ENCODE measurements around the gene TCP11L2. TPM values are rescaled to one million over a fixed set of nuclear protein-coding genes. Genes with fewer than 3 reads are reported as not detected.
"Not testable (repeated sequence)": the region's sequence is repeated elsewhere in the genome, so short reads cannot be mapped to it uniquely, and the experiment has no call there.

TCP11L2 gene
- total RNA-seq, 4 donors from 2014 or later: 35.4 to 59.8 (median 41.5) TPM

DNA sequence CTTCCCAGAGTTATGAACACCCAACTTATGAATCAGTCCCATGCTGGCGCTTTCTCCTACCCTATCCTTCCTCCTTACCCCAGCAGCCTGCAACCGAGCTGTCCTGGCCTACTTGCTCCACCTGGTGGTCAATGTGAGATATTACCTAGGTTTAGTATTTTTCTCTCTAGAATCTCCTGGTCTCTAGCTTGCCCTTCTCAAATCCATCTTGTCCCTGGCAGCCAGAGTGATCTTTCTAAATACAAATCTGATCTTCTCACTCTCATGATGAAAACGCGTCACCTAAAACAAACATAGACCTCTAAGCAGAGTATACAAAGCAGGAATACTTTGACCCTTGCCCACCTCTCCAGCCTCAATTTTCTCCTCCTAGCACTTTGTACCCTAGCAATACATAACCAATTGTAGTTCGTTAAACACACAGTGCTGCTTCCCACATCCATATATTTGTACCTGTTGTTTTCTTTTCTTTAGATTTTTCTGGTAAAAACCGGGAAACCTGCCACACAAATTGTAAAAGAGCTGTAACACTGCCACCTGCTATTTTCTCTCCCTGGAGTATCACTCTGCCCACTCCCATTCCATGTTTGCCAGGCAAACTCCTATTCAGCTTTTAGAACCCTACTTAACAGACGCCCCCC is 20.0 kb upstream of the TCP11L2 start:
- H3K9me3 ChIP-seq: peaks cover 0 to 12% (median 0%) of the 10 kb centered on the region in 3 donors
- no peak overlapping the region for H3K27ac ChIP-seq
- no peak overlapping the region for H3K4me3 ChIP-seq
- ATAC-seq: peak; percentile 48
- H3K27me3 ChIP-seq: no peaks in the 10 kb centered on the region
- no peaks in the 10 kb centered on the region for H3K36me3 ChIP-seq
- WGBS, 2 donors (ENCODE audit: low coverage in 1 of 2): 24 to 28% methylated on average over 6 to 7 of the region's 7 CpGs
- no peaks in the 10 kb centered on the region for H3K4me1 ChIP-seq
- TF ChIP-seq POLR2A (IDR thresholded peaks at IDR 0.05) (no peak), POLR2AphosphoS5 (IDR thresholded peaks at IDR 0.05) (no peak), EP300 (IDR thresholded peaks at IDR 0.05) (no peak)
- TF ChIP-seq, protein P1, sequence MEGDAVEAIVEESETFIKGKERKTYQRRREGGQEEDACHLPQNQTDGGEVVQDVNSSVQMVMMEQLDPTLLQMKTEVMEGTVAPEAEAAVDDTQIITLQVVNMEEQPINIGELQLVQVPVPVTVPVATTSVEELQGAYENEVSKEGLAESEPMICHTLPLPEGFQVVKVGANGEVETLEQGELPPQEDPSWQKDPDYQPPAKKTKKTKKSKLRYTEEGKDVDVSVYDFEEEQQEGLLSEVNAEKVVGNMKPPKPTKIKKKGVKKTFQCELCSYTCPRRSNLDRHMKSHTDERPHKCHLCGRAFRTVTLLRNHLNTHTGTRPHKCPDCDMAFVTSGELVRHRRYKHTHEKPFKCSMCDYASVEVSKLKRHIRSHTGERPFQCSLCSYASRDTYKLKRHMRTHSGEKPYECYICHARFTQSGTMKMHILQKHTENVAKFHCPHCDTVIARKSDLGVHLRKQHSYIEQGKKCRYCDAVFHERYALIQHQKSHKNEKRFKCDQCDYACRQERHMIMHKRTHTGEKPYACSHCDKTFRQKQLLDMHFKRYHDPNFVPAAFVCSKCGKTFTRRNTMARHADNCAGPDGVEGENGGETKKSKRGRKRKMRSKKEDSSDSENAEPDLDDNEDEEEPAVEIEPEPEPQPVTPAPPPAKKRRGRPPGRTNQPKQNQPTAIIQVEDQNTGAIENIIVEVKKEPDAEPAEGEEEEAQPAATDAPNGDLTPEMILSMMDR (IDR thresholded peaks at IDR 0.05): peak; percentile 47 to 71 (median 60)

DNA sequence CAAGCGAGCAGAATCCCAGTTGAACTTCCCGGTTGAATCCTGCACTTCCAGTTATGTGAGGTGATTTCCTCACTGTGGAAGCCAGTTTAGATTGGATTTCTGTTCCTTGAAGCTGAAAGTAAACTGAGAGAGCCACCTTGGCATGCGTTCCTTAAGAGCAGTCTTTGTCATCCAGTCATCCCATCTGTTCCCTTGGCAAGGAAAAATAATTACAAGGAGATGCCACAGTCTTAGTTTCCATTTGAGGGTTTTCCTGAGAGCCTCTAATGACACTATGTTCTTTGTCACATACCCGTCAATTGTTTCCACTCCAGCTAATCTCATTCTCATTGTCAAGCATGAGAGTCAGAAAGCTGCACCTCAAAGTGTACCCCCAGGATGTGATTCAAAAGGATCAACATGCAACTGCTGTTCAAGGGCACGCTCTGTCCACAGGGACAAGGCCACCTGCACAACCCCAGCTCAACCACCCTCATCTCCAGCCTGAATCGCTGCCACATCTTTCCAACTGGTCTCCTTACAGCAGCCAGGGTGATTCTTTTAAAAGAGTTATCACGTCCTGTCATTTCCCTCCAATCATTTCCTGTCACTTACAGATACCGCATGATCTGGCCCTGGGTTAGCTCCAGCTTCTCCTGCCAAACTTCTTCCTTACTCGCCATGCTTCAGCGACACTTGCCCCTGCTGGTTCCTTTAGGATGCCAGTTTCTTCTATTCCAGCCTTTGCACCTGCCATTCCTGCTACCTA is 18.0 kb upstream of the TCP11L2 start:
- 70 to 71% methylated on average over 9 to 10 of the region's 10 CpGs for WGBS, 2 donors (ENCODE audit: low coverage in 1 of 2)
- ATAC-seq: no peak
- H3K27ac ChIP-seq: no peak overlapping the region
- TF ChIP-seq POLR2AphosphoS5 (IDR thresholded peaks at IDR 0.05) (no peak), EP300 (IDR thresholded peaks at IDR 0.05) (no peak), POLR2A (IDR thresholded peaks at IDR 0.05) (no peak)
- TF ChIP-seq, protein P1 (IDR thresholded peaks at IDR 0.05): no peak
- no peaks in the 10 kb centered on the region for H3K36me3 ChIP-seq
- H3K9me3 ChIP-seq: peaks cover 0 to 12% (median 0%) of the 10 kb centered on the region in 3 donors
- no peaks in the 10 kb centered on the region for H3K27me3 ChIP-seq
- no peaks in the 10 kb centered on the region for H3K4me1 ChIP-seq
- H3K4me3 ChIP-seq: no peak overlapping the region

DNA sequence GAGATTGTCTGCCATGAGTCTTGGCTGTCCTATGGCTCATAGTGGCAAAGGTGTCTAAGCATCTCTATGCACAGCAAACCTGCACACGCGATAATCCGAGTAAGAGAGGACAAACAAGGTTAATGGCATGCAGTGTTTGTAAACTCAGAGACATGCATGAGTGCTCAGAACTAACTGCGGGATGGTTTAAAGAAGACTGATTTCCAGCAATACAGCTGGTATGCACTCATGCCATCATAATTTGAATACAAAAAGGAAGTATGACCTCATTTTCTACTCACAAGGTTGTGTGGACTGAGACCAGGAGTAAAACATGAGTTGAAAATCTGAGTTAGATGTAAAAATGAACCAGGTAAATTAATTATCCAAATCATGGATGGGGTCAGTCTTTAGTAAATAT is 16.6 kb upstream of the TCP11L2 start:
- peaks cover 0 to 12% (median 0%) of the 10 kb centered on the region in 3 donors for H3K9me3 ChIP-seq
- H3K36me3 ChIP-seq: no peaks in the 10 kb centered on the region
- H3K4me1 ChIP-seq: no peaks in the 10 kb centered on the region
- TF ChIP-seq EP300 (IDR thresholded peaks at IDR 0.05) (no peak), POLR2A (IDR thresholded peaks at IDR 0.05) (no peak), POLR2AphosphoS5 (IDR thresholded peaks at IDR 0.05) (no peak)
- TF ChIP-seq, protein P1 (IDR thresholded peaks at IDR 0.05): no peak
- 48% methylated on average over 3 of the region's 4 CpGs; no CpG with 5 or more reads in 1 of the 2 donors for WGBS, 2 donors (ENCODE audit: low coverage in 1 of 2)
- no peaks in the 10 kb centered on the region for H3K27me3 ChIP-seq
- no peak overlapping the region for H3K27ac ChIP-seq
- no peak for ATAC-seq
- H3K4me3 ChIP-seq: no peak overlapping the region

DNA sequence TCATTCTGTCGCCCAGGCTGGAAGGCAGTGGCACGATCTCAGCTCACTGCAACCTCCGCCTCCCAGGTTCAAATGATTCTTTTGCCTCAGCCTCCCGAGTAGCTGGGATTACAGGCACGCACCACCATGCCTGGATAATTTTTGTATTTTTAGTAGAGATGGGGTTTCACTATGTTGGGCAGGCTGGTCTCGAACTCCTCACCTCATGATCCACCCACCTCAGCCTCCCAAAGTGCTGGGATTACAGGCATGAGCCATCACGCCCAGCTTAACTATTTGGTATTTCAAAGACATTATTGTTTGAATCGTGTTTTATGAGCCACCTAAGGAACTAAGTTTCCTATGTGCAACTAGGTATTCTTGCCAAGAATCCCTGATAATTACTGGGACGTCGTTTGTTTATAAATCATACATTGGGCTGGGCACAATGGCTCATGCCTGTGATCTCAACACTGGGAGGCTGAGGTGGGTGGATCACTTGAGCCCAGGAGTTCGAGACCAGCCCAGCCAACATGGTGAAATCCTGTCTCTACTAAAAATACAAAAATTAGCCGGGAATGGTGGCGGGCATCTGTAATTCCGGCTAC is 15.9 kb upstream of the TCP11L2 start:
- 83 to 93% methylated on average over 9 to 10 of the region's 14 CpGs for WGBS, 2 donors (ENCODE audit: low coverage in 1 of 2)
- not testable (repeated sequence) for H3K36me3 ChIP-seq, H3K4me3 ChIP-seq, ATAC-seq, H3K27ac ChIP-seq, H3K27me3 ChIP-seq, H3K9me3 ChIP-seq, H3K4me1 ChIP-seq

DNA sequence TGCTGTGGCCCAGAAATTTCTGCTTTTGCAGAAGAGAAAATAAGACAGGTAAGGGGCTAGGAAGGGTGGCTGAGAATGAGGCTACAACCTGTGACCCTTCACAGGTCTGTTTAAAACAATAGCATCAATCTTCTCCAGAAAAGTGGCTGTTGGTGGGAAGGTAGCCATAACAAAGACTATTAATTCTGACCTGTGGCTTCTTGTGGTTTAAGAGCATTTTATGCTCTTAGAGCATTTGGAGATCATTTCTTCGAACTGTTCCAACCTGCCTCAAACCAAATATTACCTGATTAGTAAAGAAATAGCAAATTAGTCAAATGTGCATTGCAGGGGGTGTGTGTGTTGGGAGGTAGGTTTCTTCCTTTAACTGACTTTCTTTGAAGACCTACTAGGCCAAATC is 15.2 kb upstream of the TCP11L2 start:
- H3K27ac ChIP-seq: no peak overlapping the region

More for the DNA sequence above, 15.2 kb upstream of the TCP11L2 start:
- TF ChIP-seq, protein P1 (IDR thresholded peaks at IDR 0.05): no peak
- no peak for TF ChIP-seq EP300 (IDR thresholded peaks at IDR 0.05)
- TF ChIP-seq POLR2A (IDR thresholded peaks at IDR 0.05): no peak
- TF ChIP-seq POLR2AphosphoS5 (IDR thresholded peaks at IDR 0.05): no peak
- Histone ChIP-seq H3K36me3 (no peaks in the 10 kb centered on the region), H3K4me1 (no peaks in the 10 kb centered on the region), H3K9me3 (peaks cover 0 to 2% (median 0%) of the 10 kb centered on the region in 3 donors), H3K4me3 (no peak overlapping the region), H3K27me3 (no peaks in the 10 kb centered on the region)
- ATAC-seq: no peak
- WGBS, 2 donors (ENCODE audit: low coverage in 1 of 2): 83% methylated on average over 1 of the region's 1 CpG; no CpG with 5 or more reads in 1 of the 2 donors
